ENCODE data around the gene KLC1.
"Not testable (repeated sequence)": the region's sequence is repeated elsewhere in the genome, so short reads cannot be mapped to it uniquely, and the experiment has no call there.

The KLC1 gene

GRCh38 chr14:103662591-103662990 lies 33.6 kb downstream of the KLC1 start:
- DNase-seq: no peak

- DNase-seq: no peak
Observed at GRCh38 chr14:103663506-103663905, 34.5 kb downstream of the KLC1 start.

GRCh38 chr14:103667671-103668070 lies 38.7 kb downstream of the KLC1 start:
- no peak for DNase-seq

GRCh38 chr14:103668117-103668516 lies 39.1 kb downstream of the KLC1 start:
- no peak for DNase-seq

GRCh38 chr14:103669370-103669769 lies 40.4 kb downstream of the KLC1 start:
- DNase-seq: no peak

- DNase-seq: no peak
Observed at GRCh38 chr14:103671911-103672310, 42.9 kb downstream of the KLC1 start.

GRCh38 chr14:103675957-103676356 lies 46.9 kb downstream of the KLC1 start:
- no peak for DNase-seq

- no peak for DNase-seq
Observed at GRCh38 chr14:103676881-103677675, 48.1 kb downstream of the KLC1 start.

GRCh38 chr14:103679351-103679750 lies 50.3 kb downstream of the KLC1 start:
- DNase-seq: peak; percentile 14

GRCh38 chr14:103680491-103681231 lies 51.6 kb downstream of the KLC1 start:
- DNase-seq: no peak

GRCh38 chr14:103683139-103683538 lies 54.1 kb downstream of the KLC1 start:
- DNase-seq: no peak

- DNase-seq: no peak
Observed at GRCh38 chr14:103684471-103684870, 55.5 kb downstream of the KLC1 start.

- DNase-seq: no peak
Observed at GRCh38 chr14:103684871-103685270, 55.9 kb downstream of the KLC1 start.

GRCh38 chr14:103685276-103686211 lies 56.5 kb downstream of the KLC1 start:
- DNase-seq: no peak

- no peak for DNase-seq
Observed at GRCh38 chr14:103686831-103687485, 57.9 kb downstream of the KLC1 start.

- no peak for DNase-seq
Observed at GRCh38 chr14:103687712-103688111, 58.7 kb downstream of the KLC1 start.

- no peak for DNase-seq
Observed at GRCh38 chr14:103688441-103688840, 59.4 kb downstream of the KLC1 start.

GRCh38 chr14:103688906-103689902 lies 60.2 kb downstream of the KLC1 start:
- no peak for DNase-seq

GRCh38 chr14:103690332-103690731 lies 61.3 kb downstream of the KLC1 start:
- DNase-seq: no peak

- not testable (repeated sequence) for DNase-seq
Observed at GRCh38 chr14:103691655-103692054, 62.6 kb downstream of the KLC1 start.

- no peak for DNase-seq
Observed at GRCh38 chr14:103692159-103692558, 63.1 kb downstream of the KLC1 start.

All from activated T-cell treated with anti-CD3 and anti-CD28 coated beads for 4 hours (primary cell).